Colon (tissue), 2 donors: ENCODE results near the gene HMX1.

Source experiments
- FAIRE-seq: peaks from 2 replicates; lab custom pipeline; 2012; peaks lifted over from hg19 to GRCh38; lab: Jason Lieb, UNC
- donor health status: control.
- donor health status: control.

HMX1 gene

DNA sequence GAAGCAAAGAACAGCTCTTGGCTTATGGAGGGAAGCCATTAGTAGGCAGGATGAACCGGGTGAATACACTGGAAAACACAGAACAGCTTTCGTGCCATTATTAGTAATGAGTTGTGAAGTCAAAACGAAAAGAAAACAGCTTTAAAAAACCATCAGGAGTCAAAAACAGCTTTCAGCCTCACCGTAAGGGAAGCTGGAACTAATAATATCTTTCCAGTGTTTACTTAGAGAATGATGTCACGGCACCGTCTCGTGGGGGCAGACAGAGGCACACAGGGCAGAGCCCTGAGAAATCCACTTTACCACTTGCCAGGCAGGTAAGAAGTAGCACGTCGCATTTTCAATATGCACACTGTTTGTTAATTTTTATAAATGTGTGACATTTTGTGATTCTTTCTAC, 37.9 kb upstream of the HMX1 start:
- FAIRE-seq = no peak

GRCh38 chr4:8908206-8908893, 36.7 kb upstream of the HMX1 start:
- FAIRE-seq = no peak

DNA sequence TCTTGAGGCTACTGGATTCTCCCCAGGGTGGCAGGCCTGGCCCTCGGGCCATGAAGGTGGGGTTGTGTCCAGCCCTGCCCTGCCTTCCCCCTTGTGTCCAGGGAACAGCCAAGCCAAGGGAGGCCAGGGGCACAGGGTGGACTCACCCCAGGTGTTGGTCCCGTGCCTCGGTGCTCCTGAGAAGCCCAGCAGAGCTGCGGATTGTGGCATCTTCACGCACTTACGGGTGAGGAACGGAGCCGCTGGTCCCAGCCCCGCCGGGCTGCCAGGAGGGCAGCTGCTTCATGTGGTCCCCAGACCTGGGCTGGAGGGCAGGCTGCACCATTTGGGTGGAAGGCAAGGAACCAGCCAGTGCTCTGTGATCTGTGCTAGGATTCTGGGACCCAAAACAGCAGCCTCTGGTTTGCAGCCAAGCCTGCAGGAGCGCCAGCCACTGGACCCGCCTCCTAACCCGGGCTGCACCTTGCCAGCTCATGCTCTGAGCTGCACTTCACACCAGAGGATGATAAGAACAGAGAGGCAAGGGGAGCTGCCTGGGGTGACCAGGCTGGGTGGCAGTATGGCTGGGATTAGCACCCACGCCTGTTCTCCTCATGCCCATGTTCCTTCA, 36.1 kb upstream of the HMX1 start:
- no peak for FAIRE-seq

- FAIRE-seq = no peak
These were observed 35.5 kb upstream of the HMX1 start for GRCh38 chr4:8906991-8907595.

DNA sequence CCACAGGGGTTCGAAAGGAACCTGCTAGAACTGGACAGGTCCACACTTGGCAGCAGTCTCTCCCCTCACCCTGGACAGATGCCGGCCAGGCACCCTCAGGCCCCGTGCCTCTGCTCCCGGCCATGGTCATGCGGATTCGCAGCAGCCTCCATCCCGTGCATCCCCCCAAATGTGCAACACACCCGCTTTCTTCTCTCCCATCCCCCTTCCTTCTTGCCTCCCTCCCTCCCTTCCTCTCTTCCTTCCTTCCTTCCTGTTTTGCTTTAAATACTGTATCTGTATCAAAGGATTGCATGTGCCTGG, 35.0 kb upstream of the HMX1 start:
- no peak for FAIRE-seq

DNA sequence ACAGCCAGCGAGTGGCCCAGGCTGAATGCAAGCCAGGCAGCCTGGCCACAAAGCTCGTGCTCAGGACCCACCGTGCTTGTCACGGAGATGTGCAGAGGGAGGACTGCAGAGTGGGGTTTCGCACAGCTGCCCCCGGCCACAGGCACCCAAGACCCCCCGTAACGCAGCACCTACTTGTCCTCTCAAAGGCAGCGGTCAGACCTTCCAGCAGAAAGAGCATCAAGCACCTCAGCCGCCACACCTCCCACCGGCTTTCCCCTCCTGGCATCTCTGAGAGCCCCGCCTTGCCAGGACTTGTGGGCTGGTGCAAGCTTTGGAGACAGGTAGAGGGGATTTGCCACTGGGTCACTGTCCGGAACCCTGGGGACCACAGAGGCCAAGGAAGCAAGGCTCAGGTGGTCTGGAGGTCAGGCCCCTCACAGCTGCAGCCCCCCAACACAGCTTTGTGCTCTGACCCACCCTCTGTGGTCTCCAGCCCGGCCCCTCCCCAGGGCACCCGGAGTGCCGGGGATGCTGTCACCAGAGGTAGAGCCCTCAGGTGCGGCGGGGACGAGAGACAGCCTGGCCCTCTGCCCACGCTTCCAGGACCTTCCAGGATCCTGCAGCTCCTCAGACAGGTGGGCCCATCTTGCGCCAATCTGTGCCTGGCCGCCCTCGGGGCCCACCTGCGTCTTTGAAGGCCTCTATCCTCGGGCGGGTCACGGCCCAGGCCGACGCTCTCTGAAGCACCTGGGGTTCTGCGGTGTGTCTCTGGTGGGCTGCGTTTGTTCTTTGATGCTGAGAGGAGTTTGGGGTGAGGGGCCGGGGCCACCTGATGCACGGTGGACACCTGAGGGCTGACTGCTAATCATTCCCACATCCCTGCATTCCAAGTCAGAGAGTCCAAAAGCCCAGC, 34.4 kb upstream of the HMX1 start:
- FAIRE-seq = no peak

GRCh38 chr4:8905226-8905772, 33.7 kb upstream of the HMX1 start:
- FAIRE-seq = no peak

DNA sequence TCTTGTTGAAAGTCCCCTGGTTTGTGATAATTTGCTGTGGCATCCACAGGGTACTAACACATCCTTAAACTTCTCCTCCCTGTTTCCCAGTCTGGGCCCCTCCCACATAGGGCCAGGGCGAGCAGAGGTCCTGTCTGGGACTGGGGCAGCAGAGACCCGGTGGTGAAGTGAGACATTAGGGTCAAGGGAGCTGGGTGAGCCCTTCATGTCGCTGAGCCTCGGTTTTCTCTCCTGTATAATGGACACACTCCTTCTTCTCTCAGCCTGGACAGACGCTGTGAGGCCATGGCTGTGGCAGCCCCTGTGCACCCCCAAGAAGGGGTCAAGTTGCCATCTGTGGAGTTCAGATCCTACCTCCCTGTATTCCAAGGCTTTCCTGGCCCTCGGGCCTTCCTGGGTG, 33.0 kb upstream of the HMX1 start:
- FAIRE-seq = no peak

DNA sequence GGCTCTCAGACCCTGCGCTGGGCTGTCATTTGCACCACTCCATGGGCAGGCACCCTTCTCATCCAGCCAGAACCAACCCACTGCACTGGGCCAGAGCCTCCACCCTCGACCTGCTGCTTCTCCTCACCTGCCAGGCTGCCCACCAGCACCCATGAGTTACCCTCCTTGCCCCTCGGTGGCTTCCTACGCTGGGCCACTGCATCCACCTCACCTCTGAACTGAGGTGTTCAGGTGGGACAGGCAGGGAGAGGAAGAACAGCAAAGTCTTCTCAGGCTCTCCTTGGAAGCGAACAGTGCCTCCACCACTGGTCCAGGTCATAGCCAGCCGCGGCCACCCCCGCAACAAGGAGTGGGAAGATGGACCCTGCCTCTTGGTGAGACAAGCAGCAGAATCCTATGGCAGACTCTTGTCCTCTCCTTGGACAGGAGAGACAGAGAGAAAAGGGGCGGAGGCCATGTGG, 32.4 kb upstream of the HMX1 start:
- no peak for FAIRE-seq

DNA sequence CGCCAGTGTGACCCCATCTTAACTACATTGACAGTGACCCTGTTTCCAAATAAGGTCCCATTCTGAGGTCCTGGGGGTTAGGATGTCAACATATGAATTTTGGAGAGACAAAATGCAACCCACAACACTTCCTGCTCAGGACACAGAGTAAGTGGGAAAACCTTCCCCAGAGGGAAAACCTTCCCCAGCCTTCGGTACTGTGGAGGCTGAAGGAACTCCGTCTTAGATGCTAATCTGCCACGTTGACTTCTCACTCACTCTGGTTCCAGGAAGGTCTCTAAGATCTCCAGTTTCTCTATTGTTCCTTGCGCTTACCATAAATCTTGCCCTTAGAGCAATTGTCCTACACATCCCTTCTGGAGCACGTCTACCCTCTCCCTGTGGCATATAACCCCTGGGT, 29.7 kb upstream of the HMX1 start:
- no peak for FAIRE-seq

DNA sequence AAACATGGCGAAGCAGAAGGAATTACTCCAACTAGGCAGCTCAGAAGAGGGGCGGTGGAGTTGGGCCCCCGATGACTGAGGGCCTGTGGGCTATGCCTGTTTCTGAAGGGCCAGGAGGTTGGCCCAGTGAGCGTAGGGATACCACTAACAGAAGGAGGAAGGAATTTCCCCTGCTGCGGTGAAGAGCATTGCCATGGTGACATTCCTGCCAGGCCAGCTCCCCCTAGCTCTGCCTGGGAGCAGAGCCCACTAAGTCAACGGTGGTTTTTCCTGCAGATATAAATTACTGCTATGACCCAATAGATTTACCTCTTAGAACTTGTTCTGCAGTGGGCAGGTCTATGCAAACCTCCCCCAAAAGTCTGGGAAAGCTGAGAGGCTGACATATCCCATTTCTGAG, 28.9 kb upstream of the HMX1 start:
- no peak for FAIRE-seq

DNA sequence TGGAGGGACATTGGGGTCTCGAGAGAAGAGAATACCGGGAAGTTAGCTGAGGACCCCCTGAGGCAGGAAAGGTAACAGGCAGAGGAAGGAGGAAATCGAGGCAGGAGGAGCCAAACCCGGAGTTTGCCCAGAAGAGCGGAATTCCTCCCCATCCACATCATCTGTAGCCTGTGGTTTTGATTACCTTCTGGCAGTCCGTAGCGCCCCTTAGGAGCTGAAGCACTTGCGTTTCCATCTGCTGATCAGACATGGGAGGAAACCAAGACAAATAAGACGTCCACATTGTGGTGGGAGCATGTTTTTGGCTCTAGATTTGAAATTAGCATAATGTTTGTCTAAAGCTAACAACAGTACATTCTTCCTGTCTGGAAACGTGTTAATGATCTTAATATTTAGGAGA, 26.8 kb upstream of the HMX1 start:
- no peak for FAIRE-seq

- FAIRE-seq = no peak
These were observed 25.9 kb upstream of the HMX1 start for GRCh38 chr4:8897251-8898167.

DNA sequence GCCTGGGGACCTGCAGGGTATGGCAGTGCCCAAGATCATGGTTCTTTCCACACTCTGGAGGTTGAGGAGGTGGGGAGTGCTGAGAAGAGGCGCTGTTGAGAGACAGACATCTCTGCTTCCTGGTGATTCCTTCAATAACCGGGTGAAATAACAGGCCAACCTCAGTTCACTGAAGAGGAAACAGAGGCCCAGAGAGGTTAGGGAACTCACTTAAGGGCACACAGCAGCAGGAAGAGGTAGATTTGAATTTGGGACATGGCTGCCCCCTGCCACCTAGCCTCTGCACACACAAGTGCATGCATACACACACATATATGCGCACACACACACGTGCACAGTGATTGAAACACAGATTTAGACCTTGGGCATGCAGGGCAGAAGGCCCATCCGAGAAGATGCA, 24.9 kb upstream of the HMX1 start:
- no peak for FAIRE-seq

- no peak for FAIRE-seq
These were observed 24.4 kb upstream of the HMX1 start for GRCh38 chr4:8896071-8896470.

GRCh38 chr4:8895295-8895694, 23.7 kb upstream of the HMX1 start:
- no peak for FAIRE-seq

DNA sequence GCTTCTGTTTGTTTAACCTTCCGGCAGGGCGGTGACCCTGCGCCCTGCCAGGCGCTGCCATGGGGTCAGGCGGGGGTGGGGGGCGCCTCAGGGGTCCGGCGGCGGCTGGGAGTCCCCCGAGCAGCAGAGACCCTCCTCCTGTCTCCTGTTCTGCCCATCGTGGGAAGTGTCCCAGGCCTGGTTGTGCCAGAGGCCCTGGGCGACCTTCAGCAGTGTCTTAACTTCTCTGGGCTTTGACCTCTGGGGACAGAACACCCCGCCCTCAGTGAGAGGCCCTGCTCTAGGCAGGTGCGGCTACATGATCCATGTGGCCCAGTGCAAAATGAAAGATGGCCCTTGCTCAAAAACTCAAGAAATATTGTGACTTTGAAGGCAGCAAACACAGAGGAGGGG, 22.8 kb upstream of the HMX1 start:
- no peak for FAIRE-seq

DNA sequence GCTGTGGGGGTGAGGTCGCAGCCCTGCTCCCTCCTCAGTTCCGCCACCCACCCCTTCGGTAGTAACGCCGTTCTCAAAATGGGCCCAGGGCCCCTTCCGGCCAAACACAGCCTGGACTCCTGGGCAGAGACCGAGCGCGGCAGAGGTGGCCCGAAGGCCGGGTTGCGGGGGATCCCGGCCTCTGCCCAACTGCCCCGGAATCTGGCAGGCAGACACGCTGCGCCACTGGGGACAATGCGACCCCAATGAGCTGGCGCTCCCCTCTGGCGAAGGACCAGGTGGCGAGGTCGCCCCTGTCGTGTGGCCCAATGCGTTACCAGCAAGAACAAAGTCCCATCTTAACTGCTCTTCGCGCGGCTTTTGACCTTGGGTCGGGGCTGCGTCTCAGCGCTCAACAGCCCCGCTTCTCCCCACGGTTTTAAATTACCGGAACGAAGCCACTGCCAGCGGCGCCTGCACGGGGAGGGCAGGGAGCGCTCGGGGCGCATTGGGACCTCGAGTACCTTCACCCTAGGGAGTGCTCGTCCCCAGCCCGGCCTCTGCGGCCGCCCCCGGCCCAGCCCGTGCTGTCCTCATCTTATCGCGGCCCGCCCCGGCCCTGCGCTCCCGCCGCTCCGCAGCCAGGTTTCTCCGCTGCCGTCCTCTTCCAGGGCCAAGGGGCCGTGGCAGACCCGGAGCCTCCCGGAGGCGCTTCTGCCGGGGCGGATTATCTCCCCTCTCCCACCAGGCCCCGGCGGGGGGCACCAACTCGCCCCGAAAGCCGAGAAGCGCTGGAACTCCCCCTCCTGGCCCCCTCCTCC, 22.2 kb upstream of the HMX1 start:
- no peak for FAIRE-seq

DNA sequence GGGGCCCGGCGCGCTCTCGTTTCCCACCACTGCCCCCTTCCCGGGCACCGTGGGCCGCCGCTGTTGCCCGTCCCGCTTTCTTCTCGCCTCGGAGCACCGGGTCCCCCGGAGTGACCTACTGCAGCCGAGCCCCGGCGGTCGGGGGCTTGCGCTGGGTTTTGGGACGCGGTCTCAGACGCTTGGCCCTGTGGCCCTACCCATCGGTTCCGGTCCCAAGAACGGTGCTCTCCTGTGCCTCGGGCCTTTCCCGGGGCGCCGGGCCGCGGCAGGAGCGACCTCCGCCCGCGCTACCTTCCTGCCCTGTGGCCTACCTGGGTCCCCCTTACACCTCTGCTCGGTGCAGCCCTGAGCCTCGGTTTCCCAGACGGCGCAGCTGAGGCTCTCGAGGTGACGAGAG, 21.6 kb upstream of the HMX1 start:
- no peak for FAIRE-seq

- FAIRE-seq = no peak
These were observed 21.1 kb upstream of the HMX1 start for GRCh38 chr4:8892556-8893226.
